DMS 273 treated with DMSO at 0.1 percent for 48 hours (cell line): ENCODE results near the gene TMEM245.
"Not testable (repeated sequence)": the region's sequence is repeated elsewhere in the genome, so short reads cannot be mapped to it uniquely, and the experiment has no call there.

Experiments
- DNase-seq: peaks from one replicate; lab custom pipeline; 2025; lab: John Stamatoyannopoulos, UW

Gene TMEM245

GRCh38 chr9:109132567-109133021 lies 12.8 kb upstream of the TMEM245 start:
- DNase-seq = no peak

GRCh38 chr9:109129470-109130197 lies 9.9 kb upstream of the TMEM245 start:
- no peak for DNase-seq

DNA sequence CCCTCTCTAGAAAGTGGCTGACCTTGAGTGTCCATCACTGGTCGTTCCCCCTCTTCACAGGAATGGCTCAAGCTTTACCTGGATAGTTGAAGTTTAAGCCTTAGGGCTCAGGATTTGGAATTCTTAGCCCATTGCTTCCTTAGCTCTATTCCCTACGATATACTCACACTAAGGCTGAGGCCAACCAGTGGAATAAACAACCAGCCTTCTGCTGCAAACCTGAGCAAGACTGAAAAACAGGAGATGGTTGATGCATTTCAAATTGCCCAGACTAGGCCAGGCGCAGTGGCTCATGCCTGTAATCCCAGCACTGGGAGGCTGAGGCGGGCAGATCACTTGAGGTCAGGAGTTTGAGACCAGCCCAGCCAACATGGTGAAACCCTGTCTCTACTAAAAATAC lies 6.9 kb upstream of the TMEM245 start:
- not testable (repeated sequence) for DNase-seq

- no peak for DNase-seq
Observed at GRCh38 chr9:109124121-109124520, 4.4 kb upstream of the TMEM245 start.

- no peak for DNase-seq
Observed at GRCh38 chr9:109122726-109123621, 3.2 kb upstream of the TMEM245 start.

- DNase-seq = no peak
Observed at GRCh38 chr9:109121232-109121796, 1.6 kb upstream of the TMEM245 start.

DNA sequence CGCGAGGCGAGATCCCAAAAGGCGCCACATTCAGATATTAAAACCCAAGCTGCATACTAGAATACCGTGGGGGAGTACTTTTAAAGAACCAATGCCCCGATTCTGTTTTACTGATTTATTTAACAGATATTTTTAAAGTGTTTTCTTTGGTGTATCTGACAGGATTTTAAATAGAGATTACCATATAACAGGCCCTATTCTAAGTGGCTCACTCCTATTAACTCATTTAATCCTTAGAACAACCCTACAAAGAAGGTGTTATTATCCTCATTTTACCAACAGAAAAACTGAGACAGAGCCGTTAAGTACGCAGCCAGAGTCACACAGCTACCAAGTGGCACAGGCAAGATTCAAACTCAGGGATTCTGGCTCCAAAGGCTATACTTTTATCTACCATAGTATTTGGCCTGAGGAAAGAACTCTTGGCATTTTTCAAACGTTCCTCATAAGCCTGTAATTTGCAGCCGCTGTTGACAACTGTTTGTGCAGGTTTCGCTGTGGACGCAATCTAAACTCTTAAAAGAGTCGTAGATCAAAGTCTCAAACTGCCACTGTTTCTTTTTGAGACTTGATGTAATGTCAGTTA lies 550 bp upstream of the TMEM245 start:
- DNase-seq = no peak

- no peak for DNase-seq
Observed at GRCh38 chr9:109118808-109119438, 824 bp downstream of the TMEM245 start.

GRCh38 chr9:109117856-109118807 lies 1.6 kb downstream of the TMEM245 start:
- DNase-seq = no peak

- no peak for DNase-seq
Observed at GRCh38 chr9:109115931-109116526, 3.7 kb downstream of the TMEM245 start.

DNA sequence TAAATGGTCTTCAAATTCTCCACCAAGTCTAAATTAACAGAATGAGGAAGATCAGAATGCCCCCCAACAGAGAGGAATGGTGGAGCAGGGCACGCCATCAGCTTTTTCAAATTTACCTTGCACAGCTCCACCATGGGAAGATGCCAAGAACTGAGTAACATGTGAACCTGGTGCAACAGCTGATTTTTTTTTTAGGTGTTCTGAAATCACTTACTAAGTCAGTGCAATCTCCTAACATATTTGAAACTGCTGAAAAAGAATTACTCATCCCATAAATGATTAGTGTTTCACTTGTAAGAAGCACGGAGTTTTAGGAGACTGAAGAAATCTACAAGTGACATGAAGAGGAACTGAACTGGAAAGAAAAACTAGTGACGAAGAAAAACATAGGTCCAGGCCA lies 5.1 kb downstream of the TMEM245 start:
- no peak for DNase-seq

- no peak for DNase-seq
Observed at GRCh38 chr9:109113892-109114609, 5.7 kb downstream of the TMEM245 start.

- DNase-seq = no peak
Observed at GRCh38 chr9:109113254-109113653, 6.5 kb downstream of the TMEM245 start.

DNA sequence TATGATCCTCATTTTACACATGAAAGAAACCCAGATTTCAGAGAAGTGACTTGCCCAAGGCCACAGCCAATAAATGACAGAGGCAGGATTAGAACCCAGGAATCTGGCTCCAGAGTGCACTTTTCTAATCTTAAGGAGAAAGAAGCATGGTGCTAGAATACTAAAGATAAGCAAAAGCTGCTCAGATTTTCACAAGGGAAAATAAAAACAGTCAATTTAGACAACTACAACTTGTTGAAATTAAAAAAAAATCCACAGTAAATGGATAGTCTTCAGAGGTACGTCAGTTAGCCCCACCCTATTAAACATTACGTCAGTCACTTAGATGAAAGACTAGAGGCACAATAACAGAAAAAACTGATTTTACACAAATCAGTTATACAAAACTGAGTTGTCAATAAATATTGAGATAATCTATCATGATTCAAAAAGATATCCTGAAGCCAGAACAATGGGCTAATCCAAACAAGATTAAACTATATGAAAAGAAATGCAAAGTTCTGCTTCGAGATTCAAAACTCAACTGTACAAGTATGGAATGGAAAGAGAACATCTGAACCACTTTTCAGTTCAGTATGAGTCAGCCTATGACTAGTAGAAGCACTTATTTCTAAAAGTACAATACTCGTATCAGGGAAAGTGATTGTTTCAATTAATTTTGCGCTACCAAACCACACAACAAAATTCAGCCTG lies 9.3 kb downstream of the TMEM245 start:
- no peak for DNase-seq

DNA sequence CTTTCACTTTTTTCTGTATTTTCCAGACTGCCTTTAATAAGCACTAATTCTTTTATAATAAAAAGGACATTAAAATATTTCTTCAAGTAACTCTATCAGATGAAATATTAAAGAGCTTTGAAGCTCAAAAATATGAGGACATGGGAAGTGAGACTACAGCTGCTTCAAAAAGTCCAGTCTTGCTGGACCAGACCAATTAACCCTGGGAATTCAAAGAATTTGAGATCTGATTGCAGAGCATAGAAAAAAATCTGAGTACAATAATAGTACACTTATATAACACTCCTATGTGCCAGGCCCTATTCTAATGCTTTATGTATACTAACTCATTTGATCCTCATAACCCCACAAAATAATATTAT lies 9.8 kb downstream of the TMEM245 start:
- DNase-seq = no peak

DNA sequence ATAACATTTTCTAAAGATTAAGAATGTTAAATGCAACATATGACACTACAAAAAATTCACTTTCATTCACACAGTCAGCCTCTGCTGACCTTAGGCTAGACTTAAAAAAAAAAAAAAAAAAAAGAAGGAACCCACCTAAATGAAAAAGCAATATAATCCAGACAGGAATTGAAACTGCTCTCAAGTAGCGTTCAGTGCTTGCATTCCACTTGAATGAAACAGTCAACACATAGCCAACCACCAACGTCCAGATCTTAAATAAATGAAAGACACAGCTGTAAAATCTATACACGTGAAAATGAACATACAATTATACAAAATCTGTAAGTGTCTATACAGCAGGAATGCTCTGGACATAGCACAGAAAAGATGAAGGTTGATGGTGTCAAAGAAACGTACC lies 11.4 kb downstream of the TMEM245 start:
- DNase-seq = no peak

DNA sequence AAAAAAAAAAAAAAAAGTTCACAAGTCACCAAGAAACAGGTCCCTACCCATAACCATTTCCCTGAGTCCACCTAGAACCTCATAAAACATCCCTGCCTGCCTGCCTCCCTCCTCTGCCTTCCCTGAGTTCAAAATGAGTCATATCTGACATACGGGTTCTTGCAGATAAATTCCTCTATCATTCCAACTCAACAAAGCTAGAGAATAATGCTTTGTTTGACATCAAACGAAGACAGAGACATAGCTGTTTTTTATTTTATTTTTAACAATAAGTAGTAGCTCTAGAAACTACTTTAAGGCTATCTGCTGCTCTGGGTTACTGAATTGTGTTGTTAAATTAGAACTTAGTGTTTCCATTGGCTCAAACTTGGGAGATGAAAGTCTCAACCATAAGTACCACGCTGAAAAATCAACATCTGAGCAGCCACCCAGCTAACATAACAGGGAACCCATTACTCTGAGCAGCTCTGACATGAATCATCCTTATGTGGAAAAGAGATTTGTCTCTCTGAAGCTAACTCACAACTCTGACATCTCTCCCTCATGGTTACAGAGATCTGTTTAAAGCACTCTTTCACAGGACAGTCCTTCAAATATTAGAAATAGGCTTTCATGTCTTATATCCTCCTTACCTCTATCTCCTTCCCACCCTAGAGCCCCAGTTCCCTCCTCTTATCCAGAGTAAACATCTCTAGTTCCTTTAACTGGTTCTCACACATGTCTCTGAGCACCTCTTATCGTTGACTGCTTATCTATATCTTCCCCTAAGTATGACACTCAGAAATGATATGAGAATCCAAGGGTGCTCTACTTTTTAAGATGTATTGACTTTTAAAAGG lies 12.1 kb downstream of the TMEM245 start:
- no peak for DNase-seq

DNA sequence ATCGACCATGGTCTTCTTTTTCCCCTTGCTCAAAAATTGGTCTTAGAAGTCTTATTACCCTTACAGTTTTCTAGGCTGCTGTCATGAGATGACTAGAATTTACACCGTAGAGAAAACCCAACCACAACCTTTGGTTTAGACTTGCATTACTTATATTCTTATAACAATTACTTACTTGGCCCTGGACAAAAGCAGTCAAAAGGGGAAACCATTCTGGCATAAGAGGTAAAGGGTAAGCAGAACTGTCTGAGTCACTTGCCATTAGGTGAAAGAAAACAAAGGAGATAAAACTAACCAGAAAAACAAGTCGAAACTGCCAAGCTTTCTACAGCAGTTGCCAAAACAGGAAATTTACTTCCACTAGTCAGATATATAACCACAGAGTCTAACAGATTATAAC lies 17.9 kb downstream of the TMEM245 start:
- no peak for DNase-seq
